ENCODE data around the gene FKBP7. TPM values are rescaled to one million over a fixed set of nuclear protein-coding genes. Genes with fewer than 3 reads are reported as not detected.

Gene FKBP7
- total and polyA plus RNA-seq, 2 of the 8 experiments (the other 6 are each of a cell fraction or from before 2014, with no cell fraction given), result 3.6 to 7.0 TPM

- Histone ChIP-seq H3K56ac (replicated peaks; ENCODE audit: insufficient read length, low read depth, low read length) (no peak overlapping the region), H4K20me1 (replicated peaks in 1 of 2; ENCODE audit: control insufficient read depth in 1 of 2, insufficient read depth in 2 of 2, low read length in 2 of 2) (peaks cover 4% of the 10 kb centered on the region in 2 experiments), H2BK20ac (ENCODE audit: low read length) (no peak overlapping the region), H3K79me2 (ENCODE audit: control insufficient read depth in 1 of 2, insufficient read depth in 2 of 2, low read length in 2 of 2) (peaks cover 8 to 26% of the 10 kb centered on the region in 2 experiments), H2AFZ (ENCODE audit: low read length) (no peak overlapping the region), H3K79me1 (ENCODE audit: low read depth, low read length) (peaks cover 6% of the 10 kb centered on the region; the same call in 1 of the 2 replicates), H3K4me1 (replicated peaks in 1 of 4; ENCODE audit: control insufficient read depth in 3 of 4, insufficient read depth in 4 of 4, low read length in 3 of 4) (peaks cover 0 to 2% (median 0%) of the 10 kb centered on the region in 4 experiments; a peak in 2 of 7 replicates), H3K36me3 (ENCODE audit: control insufficient read depth in 2 of 4, insufficient read depth in 4 of 4, low read length in 3 of 4) (peaks cover 4 to 43% (median 27%) of the 10 kb centered on the region in 4 experiments), H2AK5ac (ENCODE audit: low read depth, low read length) (no peak overlapping the region), H3K4me2 (ENCODE audit: insufficient read depth in 1 of 2, low read depth in 2 of 2, low read length in 2 of 2) (peak overlapping the region; percentile 79 to 92; a peak in 2 of 4 replicates), H3K27me3 (replicated peaks in 1 of 4; ENCODE audit: control insufficient read depth in 3 of 4, extremely low read depth in 1 of 4, insufficient read depth in 3 of 4, low read length in 3 of 4) (no peaks in the 10 kb centered on the region), H3K23me2 (ENCODE audit: low read depth, low read length) (peaks cover 5% of the 10 kb centered on the region), H2BK5ac (ENCODE audit: low read depth, low read length) (no peak overlapping the region), H3K9me3 (ENCODE audit: insufficient read depth in 2 of 2, low read depth in 1 of 2, low read length in 1 of 2) (no peaks in the 10 kb centered on the region), H4K8ac (ENCODE audit: extremely low read depth, insufficient read depth, low read length) (no peak overlapping the region), H3K27ac (ENCODE audit: low read depth, low read length) (no peak overlapping the region), H2BK120ac (replicated peaks; ENCODE audit: low read depth, low read length) (no peak overlapping the region), H3K23ac (ENCODE audit: insufficient read length) (no peak overlapping the region), H2BK15ac (ENCODE audit: low read length) (no peak overlapping the region), H3K4me3 (ENCODE audit: extremely low read depth in 1 of 4, insufficient read depth in 2 of 4, low read depth in 3 of 4, low read length in 4 of 4) (peak overlapping the region in 2 of 4 experiments; percentile 94 to 96; a peak in 4 of 8 replicates), H4K91ac (replicated peaks; ENCODE audit: insufficient read length, low read length) (no peak overlapping the region), H2BK12ac (ENCODE audit: low read depth, low read length) (no peak overlapping the region), H3K18ac (ENCODE audit: extremely low read depth, low read length) (no peak overlapping the region), H3K14ac (ENCODE audit: insufficient read length) (no peak overlapping the region), H3K9ac (replicated peaks in 1 of 4; ENCODE audit: extremely low read depth in 1 of 4, low read depth in 3 of 4, low read length in 3 of 4) (no peak overlapping the region), H3K4ac (replicated peaks; ENCODE audit: insufficient read length, low read depth, low read length) (no peak overlapping the region), H4K5ac (ENCODE audit: insufficient read length, low read depth, low read length) (no peak overlapping the region)
- 90% methylated on average over 4 of the region's 4 CpGs; no CpG with 5 or more reads in 1 of the 2 experiments for WGBS, 2 experiments (ENCODE audit: extremely low coverage in 1 of 2, insufficient coverage in 1 of 2, insufficient read length in 1 of 2, insufficient replicate concordance in 2 of 2, low coverage in 1 of 2, low lambda C conversion rate in 2 of 2, missing lambda C conversion rate in 1 of 2)
- ChIA-PET POLR2A (ENCODE audit: partially characterized antibody) (interaction anchor here (0.8 to 2.6 kb wide), 6 partner anchors 9 to 252 kb away, joined by 3 to 23 read pairs (median 4); no protein-coding TSS in a partner anchor), CTCF (ENCODE audit: partially characterized antibody) (interaction anchor here (0.6 kb wide), 2 partner anchors 46 to 304 kb away, joined by 3 read pairs; no protein-coding TSS in a partner anchor)
- FAIRE-seq (no peak), DNase-seq (ENCODE audit: low read depth in 1 of 2, low spot score in 2 of 2) (no peak)
- no peak for TF ChIP-seq TBP (IDR thresholded peaks at IDR 0.05; ENCODE audit: low read depth, low read length)
- no peak for TF ChIP-seq RXRA (IDR thresholded peaks at IDR 0.05; ENCODE audit: insufficient read depth, low read depth, low read length)
- TF ChIP-seq GABPA (IDR thresholded peaks at IDR 0.05; ENCODE audit: borderline replicate concordance, insufficient read depth, low read length), result no peak
- TF ChIP-seq ATF3 (IDR thresholded peaks at IDR 0.05; ENCODE audit: insufficient read depth, low read depth, low read length), result no peak
- no peak for TF ChIP-seq SIX5 (IDR thresholded peaks at IDR 0.05; ENCODE audit: low read depth, low read length)
- TF ChIP-seq NRF1 (IDR thresholded peaks at IDR 0.05; ENCODE audit: low read depth, low read length), result no peak
- TF ChIP-seq YY1 (IDR thresholded peaks at IDR 0.05; ENCODE audit: low read depth, low read length), result no peak
- TF ChIP-seq HDAC6 (IDR thresholded peaks at IDR 0.05; ENCODE audit: low read depth, low read length), result no peak
- TF ChIP-seq SAP30 (IDR thresholded peaks at IDR 0.05; ENCODE audit: insufficient read depth, insufficient replicate concordance, low read length), result no peak
- TF ChIP-seq MAX (IDR thresholded peaks at IDR 0.05), result no peak
- no peak for TF ChIP-seq SP2 (IDR thresholded peaks at IDR 0.05; ENCODE audit: low read length)
- no peak for TF ChIP-seq KDM4A (IDR thresholded peaks at IDR 0.05; ENCODE audit: low read depth, low read length, severe bottlenecking)
These were observed 29.3 kb downstream of the FKBP7 start for GRCh38 chr2:178448968-178449661.

Measured in H1 (cell line).